ENCODE results near the gene PUS7.

DNA sequence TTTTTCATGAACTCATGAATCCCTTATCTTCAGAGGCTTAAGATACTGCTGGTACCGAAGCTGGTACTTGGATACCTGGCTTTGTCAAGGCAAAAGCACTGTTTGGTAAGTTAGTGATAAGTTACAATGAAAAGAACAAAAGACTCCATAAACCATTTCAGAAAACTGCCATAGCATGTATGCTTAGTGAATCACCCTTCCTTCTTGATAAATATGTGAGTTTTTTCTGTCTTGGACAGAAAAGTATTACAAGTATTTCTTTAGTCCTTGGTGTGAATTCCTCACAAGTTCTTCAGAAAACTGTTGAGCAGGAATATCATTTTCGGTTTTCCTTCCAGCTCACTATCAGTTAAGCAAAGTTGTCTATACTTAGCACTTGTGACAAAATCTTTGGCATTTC, 25.6 kb downstream of the PUS7 start:
- TF ChIP-seq CTCF (IDR thresholded peaks at IDR 0.05; ENCODE audit: control extremely low read depth in 1 of 3, insufficient read depth in 1 of 3, low read depth in 1 of 3, low read length in 3 of 3) (no peak), KDM1A (IDR thresholded peaks at IDR 0.05; ENCODE audit: borderline replicate concordance, low read length) (no peak), JUN (IDR thresholded peaks at IDR 0.05; ENCODE audit: low read depth, low read length) (no peak), JUND (IDR thresholded peaks at IDR 0.05; ENCODE audit: low read length) (no peak), SIRT6 (IDR thresholded peaks at IDR 0.05; ENCODE audit: low read length) (no peak), CEBPB (IDR thresholded peaks at IDR 0.05; ENCODE audit: low read depth, low read length) (no peak)
